Measurements from ENCODE around the gene PPP1R37.
A peak's percentile ranks its signal among the peaks of the same experiment; 100 is the strongest.

PPP1R37 gene

GRCh38 chr19:45156011-45156630 is 63.1 kb downstream of the PPP1R37 start:
- no peak for DNase-seq

GRCh38 chr19:45156751-45157150 is 63.8 kb downstream of the PPP1R37 start:
- DNase-seq: no peak

- no peak for DNase-seq
These were observed 65.7 kb downstream of the PPP1R37 start for GRCh38 chr19:45158503-45159209.

- no peak for DNase-seq
These were observed 66.4 kb downstream of the PPP1R37 start for GRCh38 chr19:45159210-45159970.

- DNase-seq: no peak
These were observed 67.0 kb downstream of the PPP1R37 start for GRCh38 chr19:45159971-45160324.

GRCh38 chr19:45160870-45161737 is 68.1 kb downstream of the PPP1R37 start, which contains the start of gene NKPD1:
TSS of gene NKPD1 (minus strand) at chr19:45160982. CDS start at chr19:45160150, 832 bp downstream.
- no peak for DNase-seq

GRCh38 chr19:45161738-45162607 is 69.0 kb downstream of the PPP1R37 start:
- DNase-seq: no peak

GRCh38 chr19:45162608-45163143 is 69.7 kb downstream of the PPP1R37 start:
- DNase-seq: no peak

- no peak for DNase-seq
These were observed 70.2 kb downstream of the PPP1R37 start for GRCh38 chr19:45163156-45163555.

GRCh38 chr19:45163751-45164460 is 70.9 kb downstream of the PPP1R37 start:
- DNase-seq: no peak

GRCh38 chr19:45164577-45165335 is 71.8 kb downstream of the PPP1R37 start:
- no peak for DNase-seq

GRCh38 chr19:45166723-45167252 is 73.8 kb downstream of the PPP1R37 start:
- DNase-seq: no peak

GRCh38 chr19:45168767-45169351 is 75.9 kb downstream of the PPP1R37 start:
- DNase-seq: peak; percentile 30

- no peak for DNase-seq
These were observed 76.6 kb downstream of the PPP1R37 start for GRCh38 chr19:45169602-45170001.

- no peak for DNase-seq
These were observed 77.4 kb downstream of the PPP1R37 start for GRCh38 chr19:45170146-45171106.

GRCh38 chr19:45171211-45171623 is 78.2 kb downstream of the PPP1R37 start:
- no peak for DNase-seq

GRCh38 chr19:45172173-45172572 is 79.2 kb downstream of the PPP1R37 start:
- no peak for DNase-seq

GRCh38 chr19:45172611-45173208 is 79.7 kb downstream of the PPP1R37 start:
- DNase-seq: no peak
